Measurements from ENCODE around the gene CD22. TPM values are rescaled to one million over a fixed set of nuclear protein-coding genes. Genes with fewer than 3 reads are reported as not detected.
"Not testable (repeated sequence)": the region's sequence is repeated elsewhere in the genome, so short reads cannot be mapped to it uniquely, and the experiment has no call there.

Gene CD22
- total RNA-seq, 4 donors from 2014 or later = 10.9 to 207 (median 15.7) TPM; not detected in 1

DNA sequence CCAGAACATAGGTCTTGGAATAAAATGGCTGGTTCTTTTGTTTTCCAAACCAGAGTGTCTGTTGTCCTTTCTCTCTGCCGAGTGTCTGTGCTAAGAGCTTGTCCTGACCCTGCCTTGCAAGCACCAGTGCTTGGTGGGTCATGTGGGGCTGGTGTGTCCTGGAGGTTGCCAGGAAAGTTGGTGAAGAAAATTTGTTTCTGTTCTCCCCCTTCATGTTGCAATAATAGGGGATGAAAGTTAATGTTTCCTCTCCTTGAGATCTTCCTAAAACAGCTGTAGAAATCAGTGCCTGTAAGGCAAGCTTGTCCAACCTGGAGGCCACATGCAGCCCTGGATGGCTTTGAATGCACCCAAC, 43.9 kb upstream of the CD22 start:
- Histone ChIP-seq H3K27me3 (no peaks in the 10 kb centered on the region), H3K9me3 (no peaks in the 10 kb centered on the region), H3K4me3 (no peak overlapping the region), H3K36me3 (no peaks in the 10 kb centered on the region), H3K27ac (no peak overlapping the region), H3K4me1 (peaks cover 0 to 6% (median 0%) of the 10 kb centered on the region in 4 donors)
- TF ChIP-seq, protein P1, sequence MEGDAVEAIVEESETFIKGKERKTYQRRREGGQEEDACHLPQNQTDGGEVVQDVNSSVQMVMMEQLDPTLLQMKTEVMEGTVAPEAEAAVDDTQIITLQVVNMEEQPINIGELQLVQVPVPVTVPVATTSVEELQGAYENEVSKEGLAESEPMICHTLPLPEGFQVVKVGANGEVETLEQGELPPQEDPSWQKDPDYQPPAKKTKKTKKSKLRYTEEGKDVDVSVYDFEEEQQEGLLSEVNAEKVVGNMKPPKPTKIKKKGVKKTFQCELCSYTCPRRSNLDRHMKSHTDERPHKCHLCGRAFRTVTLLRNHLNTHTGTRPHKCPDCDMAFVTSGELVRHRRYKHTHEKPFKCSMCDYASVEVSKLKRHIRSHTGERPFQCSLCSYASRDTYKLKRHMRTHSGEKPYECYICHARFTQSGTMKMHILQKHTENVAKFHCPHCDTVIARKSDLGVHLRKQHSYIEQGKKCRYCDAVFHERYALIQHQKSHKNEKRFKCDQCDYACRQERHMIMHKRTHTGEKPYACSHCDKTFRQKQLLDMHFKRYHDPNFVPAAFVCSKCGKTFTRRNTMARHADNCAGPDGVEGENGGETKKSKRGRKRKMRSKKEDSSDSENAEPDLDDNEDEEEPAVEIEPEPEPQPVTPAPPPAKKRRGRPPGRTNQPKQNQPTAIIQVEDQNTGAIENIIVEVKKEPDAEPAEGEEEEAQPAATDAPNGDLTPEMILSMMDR (IDR thresholded peaks at IDR 0.05) = no peak
- TF ChIP-seq POLR2A (IDR thresholded peaks at IDR 0.05) = no peak
- no peak for DNase-seq

DNA sequence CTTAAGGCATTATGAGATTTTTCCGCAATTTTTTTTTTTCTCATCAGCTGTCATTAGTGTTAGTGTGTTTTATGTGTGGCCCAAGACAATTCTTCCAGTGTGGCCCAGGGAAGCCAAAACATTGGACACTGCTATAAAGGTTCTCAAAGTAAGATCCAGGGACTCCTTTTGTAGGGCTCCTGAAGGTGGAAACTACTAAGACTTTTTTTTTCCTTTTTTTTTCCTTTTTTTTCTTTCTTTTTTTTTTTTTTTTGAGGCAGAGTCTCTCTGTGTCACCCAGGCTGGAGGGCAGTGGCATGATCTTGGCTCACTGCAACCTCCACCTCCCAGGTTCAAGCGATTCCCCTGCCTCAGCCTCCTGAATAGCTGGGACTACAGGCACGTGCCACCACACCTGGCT, 43.5 kb upstream of the CD22 start:
- H3K27me3 ChIP-seq, H3K36me3 ChIP-seq, DNase-seq, H3K4me1 ChIP-seq, H3K27ac ChIP-seq, H3K9me3 ChIP-seq, H3K4me3 ChIP-seq: not testable (repeated sequence)

DNA sequence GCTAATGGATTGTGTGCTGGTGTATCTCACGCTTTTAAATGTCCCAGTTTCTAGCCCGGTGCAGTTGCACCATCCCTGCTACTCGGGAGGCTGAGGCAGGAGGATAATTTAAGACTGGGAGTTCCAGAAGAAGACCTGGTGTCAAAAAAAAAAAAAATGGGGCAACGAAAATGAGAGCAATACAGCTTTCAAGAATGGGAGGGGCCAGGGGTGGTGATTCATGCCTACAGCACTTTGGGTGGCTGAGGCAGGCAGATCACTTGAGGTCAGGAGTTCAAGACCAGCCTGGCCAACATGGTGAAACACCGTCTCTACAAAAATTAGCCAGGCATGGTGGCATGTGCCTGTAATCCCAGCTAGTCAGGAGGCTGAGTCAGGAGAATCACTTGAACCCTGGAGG, 42.9 kb upstream of the CD22 start:
- H3K9me3 ChIP-seq, H3K4me3 ChIP-seq, H3K27ac ChIP-seq, H3K36me3 ChIP-seq, DNase-seq, H3K4me1 ChIP-seq, H3K27me3 ChIP-seq: not testable (repeated sequence)

DNA sequence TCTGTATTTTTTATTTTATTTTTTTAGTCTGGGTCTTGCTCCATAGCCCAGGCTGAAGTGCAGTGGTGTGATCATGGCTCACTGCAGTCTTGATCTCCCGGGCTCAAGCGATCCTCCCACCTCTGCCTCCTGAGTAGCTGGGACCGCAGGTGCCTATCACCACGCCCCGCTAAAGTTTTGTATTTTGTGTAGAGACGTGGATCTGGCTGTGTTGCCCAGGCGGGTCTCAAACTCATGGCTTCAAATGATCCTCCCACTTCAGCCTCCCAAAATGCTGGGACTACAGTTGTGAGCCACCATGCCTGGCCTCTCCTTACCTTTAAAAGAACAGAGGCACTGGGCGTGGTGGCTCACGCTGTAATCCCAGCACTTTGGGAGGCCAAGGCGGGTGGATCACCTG, 41.3 kb upstream of the CD22 start:
- Histone ChIP-seq H3K27ac (no peak overlapping the region), H3K36me3 (no peaks in the 10 kb centered on the region), H3K27me3 (no peaks in the 10 kb centered on the region), H3K4me1 (no peaks in the 10 kb centered on the region), H3K9me3 (no peaks in the 10 kb centered on the region), H3K4me3 (no peak overlapping the region)
- TF ChIP-seq POLR2A (IDR thresholded peaks at IDR 0.05) = no peak
- TF ChIP-seq, protein P1 (IDR thresholded peaks at IDR 0.05) = no peak
- no peak for DNase-seq

DNA sequence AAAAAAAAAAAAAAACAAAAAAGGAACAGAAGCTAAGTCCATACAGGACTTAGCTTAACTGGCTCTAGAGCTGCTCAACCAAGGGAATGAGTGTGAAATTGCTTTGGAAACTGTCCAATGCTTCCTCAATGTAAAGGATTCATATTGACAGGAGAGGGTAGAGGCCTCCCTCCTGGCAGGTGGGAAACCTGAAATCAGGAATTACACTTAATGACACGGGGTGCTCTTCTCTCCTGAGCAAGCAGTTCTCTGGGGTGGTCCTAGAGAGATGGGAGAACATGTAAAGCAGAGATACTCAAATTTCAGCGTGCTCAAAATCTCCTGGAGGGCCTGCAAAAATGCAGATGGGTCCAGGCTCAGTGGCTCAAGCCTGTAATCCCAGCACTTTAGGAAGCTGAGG, 40.7 kb upstream of the CD22 start:
- Histone ChIP-seq H3K27ac (no peak overlapping the region), H3K27me3 (no peaks in the 10 kb centered on the region), H3K36me3 (no peaks in the 10 kb centered on the region), H3K9me3 (no peaks in the 10 kb centered on the region), H3K4me1 (no peaks in the 10 kb centered on the region), H3K4me3 (no peak overlapping the region)
- no peak for TF ChIP-seq POLR2A (IDR thresholded peaks at IDR 0.05)
- TF ChIP-seq, protein P1 (IDR thresholded peaks at IDR 0.05) = no peak
- no peak for DNase-seq

DNA sequence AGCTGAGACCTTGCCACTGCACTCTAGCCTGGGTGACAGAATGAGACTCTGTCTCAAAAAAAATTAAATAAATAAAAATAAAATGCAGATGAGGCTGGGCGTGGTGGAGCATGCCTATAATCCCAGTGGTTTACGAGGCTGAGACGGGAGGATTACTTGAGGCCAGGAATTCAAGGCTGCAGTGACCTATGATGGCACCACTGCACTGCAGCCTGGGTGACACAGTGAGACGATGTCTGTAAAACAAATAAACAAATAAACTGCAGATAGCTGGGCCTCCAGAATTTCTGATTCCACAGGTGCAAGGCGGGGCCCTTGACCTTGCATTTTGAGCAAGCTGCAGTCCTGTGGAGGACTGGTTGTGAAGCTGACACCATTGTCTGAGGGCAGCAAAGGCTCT, 40.1 kb upstream of the CD22 start:
- no peak for DNase-seq
- no peak overlapping the region for H3K4me3 ChIP-seq
- H3K36me3 ChIP-seq = no peaks in the 10 kb centered on the region
- TF ChIP-seq, protein P1 (IDR thresholded peaks at IDR 0.05) = no peak
- no peak for TF ChIP-seq POLR2A (IDR thresholded peaks at IDR 0.05)
- no peaks in the 10 kb centered on the region for H3K9me3 ChIP-seq
- H3K4me1 ChIP-seq = no peaks in the 10 kb centered on the region
- H3K27me3 ChIP-seq = no peaks in the 10 kb centered on the region
- no peak overlapping the region for H3K27ac ChIP-seq

DNA sequence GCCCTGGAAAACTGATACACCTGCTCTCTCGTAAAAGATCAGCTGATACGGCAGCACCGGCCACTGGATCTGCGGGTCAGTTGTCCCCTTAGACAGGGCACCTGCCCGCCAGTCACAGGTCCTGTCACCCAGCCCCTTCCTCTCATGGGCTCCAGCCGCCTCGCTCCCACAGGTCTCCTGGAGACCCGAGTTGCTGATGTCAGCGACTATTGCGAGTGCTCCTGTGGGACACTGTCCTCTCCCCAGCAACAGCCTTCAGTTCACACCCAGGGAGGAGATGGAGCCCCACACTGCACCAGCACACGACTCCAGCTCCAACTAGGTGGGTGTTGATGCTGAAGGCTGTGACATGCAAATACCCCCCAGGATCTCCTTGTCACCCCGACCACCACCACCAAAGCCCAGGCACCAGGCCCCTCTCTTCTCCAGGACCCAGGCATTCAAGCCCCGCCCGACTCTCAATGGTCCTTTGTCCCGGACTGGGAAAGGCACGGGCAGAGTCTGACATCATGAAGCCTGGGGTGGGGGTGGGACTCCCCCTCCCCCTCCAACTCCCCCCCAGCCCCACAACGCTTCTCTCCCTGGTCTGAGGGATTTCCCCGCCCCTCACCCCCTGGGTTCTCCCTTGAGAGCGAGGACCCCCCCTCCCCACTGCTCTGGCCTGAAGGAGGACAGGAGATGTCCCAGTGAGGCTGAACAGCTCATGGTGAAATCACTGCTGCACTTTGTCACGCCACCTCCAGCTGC, 38.4 kb upstream of the CD22 start:
- H3K36me3 ChIP-seq = no peaks in the 10 kb centered on the region
- no peak for DNase-seq
- TF ChIP-seq, protein P1 (IDR thresholded peaks at IDR 0.05) = no peak
- TF ChIP-seq POLR2A (IDR thresholded peaks at IDR 0.05) = no peak
- peaks cover 0 to 4% (median 0%) of the 10 kb centered on the region in 4 donors for H3K4me1 ChIP-seq
- H3K4me3 ChIP-seq = no peak overlapping the region
- H3K9me3 ChIP-seq = no peaks in the 10 kb centered on the region
- no peaks in the 10 kb centered on the region for H3K27me3 ChIP-seq
- no peak overlapping the region for H3K27ac ChIP-seq
